AG04450 (cell line): ENCODE data around the gene ATM. TPM values are rescaled to one million over a fixed set of nuclear protein-coding genes. Genes with fewer than 3 reads are reported as not detected.

Source experiments
- CTCF ChIA-PET: fragments of 300-600, 350-600 bp; formaldehyde crosslinking; extraction: SDS; loops from one replicate; lab custom pipeline; 2022; ENCODE audit warnings: antibody characterized with exemption, inconsistent platforms; lab: Charles Lee
- POLR2A ChIA-PET: fragments of 350-600 bp; formaldehyde crosslinking; extraction: SDS; loops from one replicate; lab custom pipeline; 2021; ENCODE audit warnings: antibody characterized with exemption, inconsistent platforms; lab: Yijun Ruan, JAX
- DNase-seq: peaks from one replicate; pipeline ENCODE4 v3.0.0-alpha.2; 2011; ENCODE audit warnings: low read depth, low spot score
- H3K27ac ChIP-seq: one replicate; pipeline ENCODE4 v1.5.1; 2012; ENCODE audit warnings: low read depth, low read length, control low read depth
- H3K27me3 ChIP-seq: one replicate; pipeline ENCODE4 v1.6.0; 2012; ENCODE audit warnings: low read length; ENCODE audit not compliant: control insufficient read depth, insufficient read depth
- H3K4me3 ChIP-seq: 2 replicates; pipeline ENCODE4 v1.5.1; 2011; ENCODE audit warnings: mild to moderate bottlenecking, low read depth, low read length, control low read depth
- H3K9me3 ChIP-seq: 2 replicates; pipeline ENCODE4 v1.5.1; 2012; ENCODE audit warnings: low read length; ENCODE audit not compliant: control insufficient read depth, insufficient read depth
- CTCF ChIP-seq: IDR thresholded peaks from 2 replicates; pipeline ENCODE4 v1.5.1; 2011; ENCODE audit warnings: low read depth, low read length, control low read depth, inconsistent platforms
- polyA plus RNA-seq: library from polyadenylated mRNA; depleted of rRNA; stranded (reverse); fragments of >200 nt; gene quantifications from 2 replicates; pipeline ENCODE4 v1.2.3, GENCODE V29; 2011

Gene ATM
- polyA plus RNA-seq, 1 experiment = 53.2 TPM

GRCh38 chr11:108204929-108205499 lies 17.9 kb upstream of the ATM start:
- CTCF ChIA-PET = no interaction called here
- Histone ChIP-seq H3K27me3 (no peaks in the 10 kb centered on the region), H3K9me3 (peaks cover 29% of the 10 kb centered on the region), H3K27ac (no peak overlapping the region), H3K4me3 (no peak overlapping the region)
- TF ChIP-seq CTCF = no peak
- no peak for DNase-seq
- POLR2A ChIA-PET = no interaction called here

GRCh38 chr11:108206171-108206570 lies 16.7 kb upstream of the ATM start:
- H3K4me3 ChIP-seq = no peak overlapping the region
- H3K9me3 ChIP-seq = peaks cover 29% of the 10 kb centered on the region
- H3K27ac ChIP-seq = no peak overlapping the region
- no peaks in the 10 kb centered on the region for H3K27me3 ChIP-seq
- TF ChIP-seq CTCF = no peak
- ChIA-PET POLR2A (no interaction called here), CTCF (no interaction called here)
- no peak for DNase-seq

GRCh38 chr11:108206969-108207682 lies 15.7 kb upstream of the ATM start:
- H3K9me3 ChIP-seq = peaks cover 29% of the 10 kb centered on the region
- no peaks in the 10 kb centered on the region for H3K27me3 ChIP-seq
- ChIA-PET POLR2A (no interaction called here), CTCF (no interaction called here)
- TF ChIP-seq CTCF = no peak
- no peak overlapping the region for H3K4me3 ChIP-seq
- DNase-seq = no peak
- H3K27ac ChIP-seq = no peak overlapping the region

GRCh38 chr11:108207683-108208060 lies 15.2 kb upstream of the ATM start:
- H3K27me3 ChIP-seq = no peaks in the 10 kb centered on the region
- POLR2A ChIA-PET = no interaction called here
- CTCF ChIA-PET = no interaction called here
- no peak overlapping the region for H3K4me3 ChIP-seq
- no peak for DNase-seq
- peaks cover 29% of the 10 kb centered on the region for H3K9me3 ChIP-seq
- no peak overlapping the region for H3K27ac ChIP-seq
- no peak for TF ChIP-seq CTCF

GRCh38 chr11:108210441-108210840 lies 12.4 kb upstream of the ATM start:
- ChIA-PET POLR2A (no interaction called here), CTCF (interaction anchor here (0.7 kb wide), 1 partner anchor 239 kb away, joined by 3 read pairs; no protein-coding TSS in a partner anchor)
- Histone ChIP-seq H3K27me3 (no peaks in the 10 kb centered on the region), H3K27ac (no peak overlapping the region), H3K9me3 (peaks cover 19% of the 10 kb centered on the region), H3K4me3 (no peak overlapping the region)
- no peak for TF ChIP-seq CTCF
- DNase-seq = no peak
